GM12878 (cell line): ENCODE results near the gene SENP5. TPM values are rescaled to one million over a fixed set of nuclear protein-coding genes. Genes with fewer than 3 reads are reported as not detected.

ENCODE experiments used
- ATF7 ChIP-seq: fragments of 450-650 bp; IDR thresholded peaks from 2 replicates; pipeline ENCODE4 v1.6.1; 2016; ENCODE audit warnings: low read depth, mild to moderate bottlenecking
- CHD2 ChIP-seq: IDR thresholded peaks from 2 replicates; pipeline ENCODE4 v1.6.1; 2011; ENCODE audit warnings: low read depth, low read length, improper control_type of control experiment, borderline replicate concordance
- CREM ChIP-seq: IDR thresholded peaks from 2 replicates; pipeline ENCODE4 v1.6.1; 2014; ENCODE audit warnings: antibody characterized with exemption, low read depth
- EED ChIP-seq: sonication (generic); IDR thresholded peaks from 2 replicates; pipeline ENCODE4 v1.6.1; 2016; ENCODE audit warnings: antibody characterized with exemption, low read depth
- EP300 ChIP-seq, 2 experiments: fragments of 150-350 bp in 1 of 2; IDR thresholded peaks; 2 replicates each; pipeline ENCODE4 v1.6.1; 2011 to 2012; ENCODE audit warnings: low read depth in 2 of 2, low read length in 2 of 2, borderline replicate concordance in 1 of 2, improper control_type of control experiment in 1 of 2, inconsistent platforms in 1 of 2; ENCODE audit not compliant: control insufficient read depth in 1 of 2
- ESRRA ChIP-seq: IDR thresholded peaks from 2 replicates; pipeline ENCODE4 v1.6.1; 2012; ENCODE audit warnings: mild to moderate bottlenecking, low read length, improper control_type of control experiment
- ETV6 ChIP-seq, 2 experiments: fragments of 450-650 bp in 1 of 2; IDR thresholded peaks in 1 of 2; conservative IDR thresholded peaks in 1 of 2; 2 replicates each; pipeline ENCODE4 v1.6.1; 2014; ENCODE audit warnings: antibody characterized with exemption in 1 of 2, borderline replicate concordance in 1 of 2, low read depth in 1 of 2, mild to moderate bottlenecking in 1 of 2, moderate library complexity in 1 of 2
- GATAD2B ChIP-seq: fragments of 450-650 bp; conservative IDR thresholded peaks from 2 replicates; pipeline ENCODE4 v1.6.1; 2017; ENCODE audit warnings: low read depth, mild to moderate bottlenecking, moderate library complexity
- HDAC6 ChIP-seq: fragments of 200-600 bp; sonication (generic); IDR thresholded peaks from one replicate; pipeline ENCODE4 v1.8.0; 2017; ENCODE audit warnings: antibody characterized with exemption; ENCODE audit not compliant: unreplicated experiment
- IRF4 ChIP-seq: IDR thresholded peaks from 2 replicates; pipeline ENCODE4 v1.6.1; 2011; ENCODE audit warnings: low read depth, low read length
- KAT2A ChIP-seq: conservative IDR thresholded peaks from 2 replicates; pipeline ENCODE4 v1.6.1; 2011; ENCODE audit warnings: low read depth, low read length; ENCODE audit not compliant: control insufficient read depth
- MYB ChIP-seq: fragments of 150-350 bp; IDR thresholded peaks from 2 replicates; pipeline ENCODE4 v1.6.1; 2014; ENCODE audit warnings: mild to moderate bottlenecking, low read depth, low read length, borderline replicate concordance
- NFYA ChIP-seq: IDR thresholded peaks from 2 replicates; pipeline ENCODE4 v1.6.1; 2011; ENCODE audit warnings: low read depth, mild to moderate bottlenecking, low read length, improper control_type of control experiment, borderline replicate concordance
- PAX5 ChIP-seq: IDR thresholded peaks from 2 replicates; pipeline ENCODE4 v1.6.1; 2011; ENCODE audit warnings: low read depth, low read length, borderline replicate concordance
- RAD21 ChIP-seq: IDR thresholded peaks from 2 replicates; pipeline ENCODE4 v1.6.1; 2011; ENCODE audit warnings: mild to moderate bottlenecking, low read depth, low read length, moderate library complexity; ENCODE audit not compliant: insufficient read depth
- RB1 ChIP-seq: fragments of 450-650 bp; formaldehyde crosslinking; IDR thresholded peaks from 2 replicates; pipeline ENCODE4 v1.6.1; 2017; ENCODE audit warnings: mild to moderate bottlenecking, borderline replicate concordance
- RCOR1 ChIP-seq: conservative IDR thresholded peaks from 2 replicates; pipeline ENCODE4 v1.6.1; 2012; ENCODE audit warnings: low read depth, low read length, improper control_type of control experiment
- RELA ChIP-seq: fragments of 450-650 bp; IDR thresholded peaks from 2 replicates; pipeline ENCODE4 v1.8.0; 2014; ENCODE audit warnings: borderline replicate concordance; ENCODE audit not compliant: partially characterized antibody
- YBX1 ChIP-seq: fragments of 450-650 bp; IDR thresholded peaks from 2 replicates; pipeline ENCODE4 v1.6.1; 2016; ENCODE audit warnings: antibody characterized with exemption
- ZZZ3 ChIP-seq: IDR thresholded peaks from 2 replicates; pipeline ENCODE4 v1.6.1; 2011; ENCODE audit warnings: low read depth; ENCODE audit not compliant: control insufficient read depth, insufficient read length
- polyA plus RNA-seq, 11 experiments: library from polyadenylated mRNA; depleted of rRNA in 4 of 11; unstranded in 6 of 11; stranded (reverse) in 5 of 11; fragments of >200 nt; fragmentation: Nextera tagmentation in 4 of 11; fragmentation: Illumina TruSeq in 1 of 11; extraction: Ambion mirVana in 4 of 11; extraction: Trizol in 1 of 11; gene quantifications; 1 replicate in 1 of 11; 2 replicates in 10 of 11; pipeline versions ENCODE4 v1.2.1 to v1.2.3, GENCODE V29; 2011 to 2016; ENCODE audit warnings: inconsistent platforms in 2 of 11, missing spikeins in 2 of 11, low read depth in 1 of 11
- total RNA-seq, 4 experiments: library from RNA; depleted of rRNA in 3 of 4; stranded (reverse); fragments of >200 nt in 3 of 4; fragmentation: Illumina TruSeq in 1 of 4; extraction: Trizol in 1 of 4; gene quantifications; 2 replicates each; pipeline versions ENCODE4 v1.2.1 to v1.2.3, GENCODE V29; 2013 to 2021
- TF ChIP-seq, protein P1 (sequence below): IDR thresholded peaks from 2 replicates; pipeline ENCODE4 v1.6.1; 2011; ENCODE audit warnings: low read depth, low read length, improper control_type of control experiment, borderline replicate concordance
- TF ChIP-seq, protein P2 (sequence below): IDR thresholded peaks from 2 replicates; pipeline ENCODE4 v1.6.1; 2012; ENCODE audit warnings: low read depth, low read length, improper control_type of control experiment
- TF ChIP-seq, protein P3 (sequence below): fragments of 450-650 bp; IDR thresholded peaks from 2 replicates; pipeline ENCODE4 v1.6.1; 2016; ENCODE audit warnings: mild to moderate bottlenecking
- TF ChIP-seq, protein P4 (sequence below): fragments of 450-650 bp; formaldehyde crosslinking; IDR thresholded peaks from 2 replicates; pipeline ENCODE4 v1.5.0; 2022; ENCODE audit warnings: mild to moderate bottlenecking, missing genetic modification characterization

SENP5 gene
- total and polyA plus RNA-seq, 10 of the 15 experiments (the other 5 are each of a cell fraction or from before 2014, with no cell fraction given), result 6.4 to 28.4 (median 15.6) TPM

DNA sequence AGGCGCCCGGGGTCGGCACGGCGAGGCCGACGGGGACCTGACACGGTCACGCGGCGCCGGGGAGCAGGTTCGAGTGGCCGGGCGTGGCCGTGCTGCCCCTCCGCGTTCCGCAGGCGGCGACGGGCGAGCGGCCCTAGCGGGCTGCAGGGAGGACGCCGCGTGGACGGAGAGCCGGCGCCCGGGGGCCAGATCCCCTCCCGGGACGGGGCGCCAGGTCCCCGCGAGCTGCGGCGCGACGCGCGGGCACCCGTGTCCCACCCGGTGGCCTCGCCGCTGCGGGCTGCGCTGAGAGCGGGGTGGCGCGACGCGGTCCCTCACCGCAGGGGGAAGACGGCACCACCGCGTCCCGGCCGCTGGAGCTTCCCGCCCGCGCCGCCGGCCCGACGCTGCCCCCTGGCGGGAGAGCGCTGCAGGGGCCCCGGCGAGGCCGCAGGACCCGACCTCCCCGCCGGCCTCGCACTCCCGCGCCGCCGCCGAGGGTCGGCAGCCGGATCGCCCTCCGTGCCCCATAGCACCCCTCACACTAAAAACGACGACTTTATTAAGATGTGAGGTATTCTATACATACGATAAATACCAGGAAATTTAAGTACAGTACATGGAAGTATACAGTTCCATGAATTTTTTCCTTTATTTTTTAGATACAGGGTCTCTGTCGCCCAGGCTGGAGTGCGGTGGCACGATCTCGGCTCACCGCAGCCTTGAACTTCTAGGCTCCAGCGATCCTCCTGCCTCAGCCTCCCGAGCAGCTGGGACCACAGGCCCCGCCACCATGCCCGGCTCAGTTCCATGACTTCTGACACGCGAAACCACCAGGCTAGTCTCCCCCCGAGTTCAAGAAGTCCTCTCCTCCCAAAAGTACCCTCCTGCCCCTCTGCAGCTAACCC is 102.2 kb downstream of the SENP5 start (continued):
- no peak for TF ChIP-seq CREM
- TF ChIP-seq RCOR1, result no peak
- no peak for TF ChIP-seq KAT2A
- TF ChIP-seq PAX5, result no peak
- no peak for TF ChIP-seq CHD2
- TF ChIP-seq EED, result no peak
- no peak for TF ChIP-seq RELA
- TF ChIP-seq ETV6 (conservative IDR thresholded peaks at IDR 0.05 in 1 of 2, IDR thresholded peaks at IDR 0.05 in 1 of 2; ENCODE audit: borderline replicate concordance in 1 of 2, low read depth in 1 of 2), result no peak
- TF ChIP-seq EP300 (IDR thresholded peaks at IDR 0.05; ENCODE audit: borderline replicate concordance in 1 of 2, control insufficient read depth in 1 of 2, low read depth in 2 of 2, low read length in 2 of 2), result no peak
- peak; percentile 94 for TF ChIP-seq GATAD2B
- TF ChIP-seq, protein P1, sequence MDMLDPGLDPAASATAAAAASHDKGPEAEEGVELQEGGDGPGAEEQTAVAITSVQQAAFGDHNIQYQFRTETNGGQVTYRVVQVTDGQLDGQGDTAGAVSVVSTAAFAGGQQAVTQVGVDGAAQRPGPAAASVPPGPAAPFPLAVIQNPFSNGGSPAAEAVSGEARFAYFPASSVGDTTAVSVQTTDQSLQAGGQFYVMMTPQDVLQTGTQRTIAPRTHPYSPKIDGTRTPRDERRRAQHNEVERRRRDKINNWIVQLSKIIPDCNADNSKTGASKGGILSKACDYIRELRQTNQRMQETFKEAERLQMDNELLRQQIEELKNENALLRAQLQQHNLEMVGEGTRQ, result no peak
- TF ChIP-seq, protein P2, sequence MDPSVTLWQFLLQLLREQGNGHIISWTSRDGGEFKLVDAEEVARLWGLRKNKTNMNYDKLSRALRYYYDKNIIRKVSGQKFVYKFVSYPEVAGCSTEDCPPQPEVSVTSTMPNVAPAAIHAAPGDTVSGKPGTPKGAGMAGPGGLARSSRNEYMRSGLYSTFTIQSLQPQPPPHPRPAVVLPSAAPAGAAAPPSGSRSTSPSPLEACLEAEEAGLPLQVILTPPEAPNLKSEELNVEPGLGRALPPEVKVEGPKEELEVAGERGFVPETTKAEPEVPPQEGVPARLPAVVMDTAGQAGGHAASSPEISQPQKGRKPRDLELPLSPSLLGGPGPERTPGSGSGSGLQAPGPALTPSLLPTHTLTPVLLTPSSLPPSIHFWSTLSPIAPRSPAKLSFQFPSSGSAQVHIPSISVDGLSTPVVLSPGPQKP, result no peak
- no peak for TF ChIP-seq ZZZ3
- TF ChIP-seq ESRRA, result no peak
- TF ChIP-seq RB1, result peak; percentile 96; the same call in 1 of the 2 replicates
- TF ChIP-seq, protein P3, sequence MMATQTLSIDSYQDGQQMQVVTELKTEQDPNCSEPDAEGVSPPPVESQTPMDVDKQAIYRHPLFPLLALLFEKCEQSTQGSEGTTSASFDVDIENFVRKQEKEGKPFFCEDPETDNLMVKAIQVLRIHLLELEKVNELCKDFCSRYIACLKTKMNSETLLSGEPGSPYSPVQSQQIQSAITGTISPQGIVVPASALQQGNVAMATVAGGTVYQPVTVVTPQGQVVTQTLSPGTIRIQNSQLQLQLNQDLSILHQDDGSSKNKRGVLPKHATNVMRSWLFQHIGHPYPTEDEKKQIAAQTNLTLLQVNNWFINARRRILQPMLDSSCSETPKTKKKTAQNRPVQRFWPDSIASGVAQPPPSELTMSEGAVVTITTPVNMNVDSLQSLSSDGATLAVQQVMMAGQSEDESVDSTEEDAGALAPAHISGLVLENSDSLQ, result no peak
- no peak for TF ChIP-seq ATF7
- no peak for TF ChIP-seq YBX1
- no peak for TF ChIP-seq NFYA
- TF ChIP-seq, protein P4, sequence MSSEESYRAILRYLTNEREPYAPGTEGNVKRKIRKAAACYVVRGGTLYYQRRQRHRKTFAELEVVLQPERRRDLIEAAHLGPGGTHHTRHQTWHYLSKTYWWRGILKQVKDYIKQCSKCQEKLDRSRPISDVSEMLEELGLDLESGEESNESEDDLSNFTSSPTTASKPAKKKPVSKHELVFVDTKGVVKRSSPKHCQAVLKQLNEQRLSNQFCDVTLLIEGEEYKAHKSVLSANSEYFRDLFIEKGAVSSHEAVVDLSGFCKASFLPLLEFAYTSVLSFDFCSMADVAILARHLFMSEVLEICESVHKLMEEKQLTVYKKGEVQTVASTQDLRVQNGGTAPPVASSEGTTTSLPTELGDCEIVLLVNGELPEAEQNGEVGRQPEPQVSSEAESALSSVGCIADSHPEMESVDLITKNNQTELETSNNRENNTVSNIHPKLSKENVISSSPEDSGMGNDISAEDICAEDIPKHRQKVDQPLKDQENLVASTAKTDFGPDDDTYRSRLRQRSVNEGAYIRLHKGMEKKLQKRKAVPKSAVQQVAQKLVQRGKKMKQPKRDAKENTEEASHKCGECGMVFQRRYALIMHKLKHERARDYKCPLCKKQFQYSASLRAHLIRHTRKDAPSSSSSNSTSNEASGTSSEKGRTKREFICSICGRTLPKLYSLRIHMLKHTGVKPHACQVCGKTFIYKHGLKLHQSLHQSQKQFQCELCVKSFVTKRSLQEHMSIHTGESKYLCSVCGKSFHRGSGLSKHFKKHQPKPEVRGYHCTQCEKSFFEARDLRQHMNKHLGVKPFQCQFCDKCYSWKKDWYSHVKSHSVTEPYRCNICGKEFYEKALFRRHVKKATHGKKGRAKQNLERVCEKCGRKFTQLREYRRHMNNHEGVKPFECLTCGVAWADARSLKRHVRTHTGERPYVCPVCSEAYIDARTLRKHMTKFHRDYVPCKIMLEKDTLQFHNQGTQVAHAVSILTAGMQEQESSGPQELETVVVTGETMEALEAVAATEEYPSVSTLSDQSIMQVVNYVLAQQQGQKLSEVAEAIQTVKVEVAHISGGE (CRISPR knock-in tag), result no peak
- TF ChIP-seq IRF4, result no peak
- TF ChIP-seq MYB, result no peak
- peak; percentile 70 for TF ChIP-seq RAD21
- no peak for TF ChIP-seq HDAC6
